Ramos (cell line): ENCODE results near the gene ADAMTS15.

Experiments
- in situ Hi-C: fragments of 300-500 bp; cut with MboI; formaldehyde crosslinking; loops from one replicate; pipeline ENCODE4 v1.14.3; 2022; ENCODE audit warnings: low sequenced_read_pairs; ENCODE audit not compliant: unreplicated experiment

The ADAMTS15 gene

GRCh38 chr11:130418210-130418609 is 30.2 kb upstream of the ADAMTS15 start:
- in situ Hi-C loops: no loop called here

GRCh38 chr11:130418756-130419155 is 29.7 kb upstream of the ADAMTS15 start:
- in situ Hi-C loops: no loop called here

- in situ Hi-C loops: loop anchor here (5.0 kb wide), 1 partner anchor 442 kb away; no protein-coding TSS in a partner anchor
These were observed 27.8 kb upstream of the ADAMTS15 start for GRCh38 chr11:130420478-130421198.

- in situ Hi-C loops: loop anchor here (5.0 kb wide), 1 partner anchor 441 kb away; no protein-coding TSS in a partner anchor
These were observed 27.3 kb upstream of the ADAMTS15 start for GRCh38 chr11:130421199-130421585.

GRCh38 chr11:130421697-130422096 is 26.7 kb upstream of the ADAMTS15 start:
- in situ Hi-C loops: loop anchor here (5.0 kb wide), 1 partner anchor 441 kb away; no protein-coding TSS in a partner anchor

GRCh38 chr11:130422251-130422995 is 26.0 kb upstream of the ADAMTS15 start:
- in situ Hi-C loops: loop anchor here (5.0 kb wide), 1 partner anchor 440 kb away; no protein-coding TSS in a partner anchor

GRCh38 chr11:130423541-130424142 is 24.8 kb upstream of the ADAMTS15 start:
- in situ Hi-C loops: loop anchor here (5.0 kb wide), 1 partner anchor 439 kb away; no protein-coding TSS in a partner anchor

GRCh38 chr11:130424613-130425140 is 23.8 kb upstream of the ADAMTS15 start:
- in situ Hi-C loops: loop anchor here (5.0 kb wide), 1 partner anchor 438 kb away; no protein-coding TSS in a partner anchor

- in situ Hi-C loops: no loop called here
These were observed 23.3 kb upstream of the ADAMTS15 start for GRCh38 chr11:130425156-130425555.

GRCh38 chr11:130426223-130426836 is 22.1 kb upstream of the ADAMTS15 start:
- in situ Hi-C loops: no loop called here

- in situ Hi-C loops: no loop called here
These were observed 21.6 kb upstream of the ADAMTS15 start for GRCh38 chr11:130426837-130427341.

GRCh38 chr11:130427581-130428315 is 20.7 kb upstream of the ADAMTS15 start:
- in situ Hi-C loops: no loop called here

GRCh38 chr11:130428316-130429119 is 19.9 kb upstream of the ADAMTS15 start, which contains the start of gene ADAMTS8:
Gene ADAMTS8 (minus strand): TSS chr11:130428609. CDS start chr11:130428286, 323 bp downstream.
- in situ Hi-C loops: no loop called here

- in situ Hi-C loops: no loop called here
These were observed 19.2 kb upstream of the ADAMTS15 start for GRCh38 chr11:130429120-130429681.

- in situ Hi-C loops: no loop called here
These were observed 18.5 kb upstream of the ADAMTS15 start for GRCh38 chr11:130429983-130430382.

GRCh38 chr11:130431331-130431773 is 17.1 kb upstream of the ADAMTS15 start:
- in situ Hi-C loops: no loop called here

GRCh38 chr11:130431801-130432200 is 16.6 kb upstream of the ADAMTS15 start:
- in situ Hi-C loops: no loop called here

- in situ Hi-C loops: no loop called here
These were observed 15.1 kb upstream of the ADAMTS15 start for GRCh38 chr11:130433357-130433756.
